ENCODE data around the gene WDR5.

GRCh38 chr9:134187891-134188385 lies 52.1 kb downstream of the WDR5 start:
- TF ChIP-seq CTCF (IDR thresholded peaks at IDR 0.05) (no peak), POLR2A (IDR thresholded peaks at IDR 0.05) (no peak)

Measured in esophagus squamous epithelium (tissue), 4 donors.